Muscle layer of duodenum (tissue), 2 donors: ENCODE data around the gene CCDC187.

Source experiments
- H3K27ac ChIP-seq: one replicate; pipeline ENCODE4 v1.7.0; 2013; ENCODE audit warnings: mild to moderate bottlenecking, low read length
- H3K27me3 ChIP-seq: one replicate; pipeline ENCODE4 v1.7.0; 2013; ENCODE audit warnings: low read depth, mild to moderate bottlenecking, control low read depth, low read length
- H3K36me3 ChIP-seq, 2 donors: one replicate each; pipeline ENCODE4 v1.7.0; 2013; ENCODE audit warnings: low read length in 2 of 2, control low read depth in 1 of 2, mild to moderate bottlenecking in 1 of 2; ENCODE audit not compliant: insufficient read depth in 2 of 2, control insufficient read depth in 1 of 2
- H3K4me1 ChIP-seq, 2 donors: one replicate each; pipeline ENCODE4 v1.7.0; 2013; ENCODE audit warnings: low read length in 2 of 2, mild to moderate bottlenecking in 2 of 2, control low read depth in 1 of 2, moderate library complexity in 1 of 2; ENCODE audit not compliant: insufficient read depth in 2 of 2, control insufficient read depth in 1 of 2
- H3K4me3 ChIP-seq, 2 donors: one replicate each; pipeline ENCODE4 v1.7.0; 2013; ENCODE audit warnings: low read length in 2 of 2, low read depth in 1 of 2, mild to moderate bottlenecking in 1 of 2
- H3K9me3 ChIP-seq, 2 donors: one replicate each; pipeline ENCODE4 v1.7.0; 2013; ENCODE audit warnings: low read length in 2 of 2, control low read depth in 1 of 2, mild to moderate bottlenecking in 1 of 2; ENCODE audit not compliant: control insufficient read depth in 1 of 2
- donor health status: healthy.

The CCDC187 gene

DNA sequence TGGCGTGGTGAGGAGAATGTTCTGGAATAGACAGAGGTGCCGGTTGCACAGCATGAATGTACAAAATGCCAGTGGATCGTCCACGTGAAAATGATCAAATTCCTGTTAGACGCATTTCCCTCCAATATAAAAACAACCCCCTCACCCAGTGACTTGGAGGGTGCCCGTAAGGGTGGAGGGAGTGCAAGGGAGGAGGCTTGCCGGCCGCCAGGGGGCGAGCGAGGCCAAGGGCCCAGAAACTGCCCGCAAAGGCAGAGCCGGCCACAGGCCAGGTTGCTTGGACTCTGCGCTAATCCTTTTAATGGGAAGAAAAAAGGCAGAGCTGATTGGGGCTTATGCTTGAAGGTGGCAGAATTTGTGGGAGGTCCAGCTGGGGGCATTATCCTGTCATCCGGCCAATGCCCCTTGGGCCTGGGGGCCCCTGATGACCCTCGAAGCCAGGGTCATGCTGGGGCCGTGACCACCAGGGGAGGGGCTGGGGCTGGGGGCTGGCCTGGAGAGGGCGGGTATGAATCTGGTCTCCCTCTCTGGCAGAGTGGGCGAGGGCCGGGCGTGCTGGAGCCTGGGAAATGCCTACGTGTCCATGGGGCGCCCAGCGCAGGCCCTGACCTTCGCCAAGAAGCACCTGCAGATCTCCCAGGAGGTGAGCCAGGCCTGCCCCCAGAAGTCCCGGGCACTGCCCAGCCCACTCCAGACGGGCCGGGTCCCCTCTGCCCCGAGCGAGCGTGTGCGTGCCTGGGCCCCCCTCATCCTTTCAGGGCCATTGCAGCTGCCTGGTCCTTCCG lies 35.5 kb upstream of the CCDC187 start:
- Histone ChIP-seq H3K27me3 (no peaks in the 10 kb centered on the region), H3K9me3 (no peaks in the 10 kb centered on the region), H3K4me1 (peaks cover 0 to 21% of the 10 kb centered on the region in 2 donors), H3K4me3 (no peak overlapping the region), H3K36me3 (peaks cover 0 to 48% of the 10 kb centered on the region in 2 donors), H3K27ac (no peak overlapping the region)

DNA sequence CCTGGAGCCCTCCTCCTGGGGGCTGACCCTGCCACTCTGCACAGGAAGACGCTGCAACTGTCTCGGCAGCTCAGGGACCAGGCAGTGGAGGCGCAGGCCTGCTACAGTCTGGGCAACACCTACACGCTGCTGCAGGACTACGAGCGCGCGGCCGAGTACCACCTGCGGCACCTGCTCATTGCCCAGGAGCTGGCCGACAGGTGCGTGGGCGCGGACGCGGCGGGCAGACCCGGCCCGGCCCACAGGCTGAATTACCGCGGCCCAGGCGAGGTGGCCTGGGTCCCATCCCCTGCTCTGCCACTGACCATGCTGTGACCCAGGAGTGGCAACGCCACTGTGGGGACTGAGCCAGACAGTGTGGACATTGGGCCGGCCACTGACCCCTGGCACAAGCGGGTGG lies 34.6 kb upstream of the CCDC187 start:
- H3K9me3 ChIP-seq = no peaks in the 10 kb centered on the region
- no peaks in the 10 kb centered on the region for H3K27me3 ChIP-seq
- H3K27ac ChIP-seq = no peak overlapping the region
- peaks cover 0 to 50% of the 10 kb centered on the region in 2 donors for H3K36me3 ChIP-seq
- no peak overlapping the region for H3K4me3 ChIP-seq
- H3K4me1 ChIP-seq = peaks cover 0 to 20% of the 10 kb centered on the region in 2 donors

DNA sequence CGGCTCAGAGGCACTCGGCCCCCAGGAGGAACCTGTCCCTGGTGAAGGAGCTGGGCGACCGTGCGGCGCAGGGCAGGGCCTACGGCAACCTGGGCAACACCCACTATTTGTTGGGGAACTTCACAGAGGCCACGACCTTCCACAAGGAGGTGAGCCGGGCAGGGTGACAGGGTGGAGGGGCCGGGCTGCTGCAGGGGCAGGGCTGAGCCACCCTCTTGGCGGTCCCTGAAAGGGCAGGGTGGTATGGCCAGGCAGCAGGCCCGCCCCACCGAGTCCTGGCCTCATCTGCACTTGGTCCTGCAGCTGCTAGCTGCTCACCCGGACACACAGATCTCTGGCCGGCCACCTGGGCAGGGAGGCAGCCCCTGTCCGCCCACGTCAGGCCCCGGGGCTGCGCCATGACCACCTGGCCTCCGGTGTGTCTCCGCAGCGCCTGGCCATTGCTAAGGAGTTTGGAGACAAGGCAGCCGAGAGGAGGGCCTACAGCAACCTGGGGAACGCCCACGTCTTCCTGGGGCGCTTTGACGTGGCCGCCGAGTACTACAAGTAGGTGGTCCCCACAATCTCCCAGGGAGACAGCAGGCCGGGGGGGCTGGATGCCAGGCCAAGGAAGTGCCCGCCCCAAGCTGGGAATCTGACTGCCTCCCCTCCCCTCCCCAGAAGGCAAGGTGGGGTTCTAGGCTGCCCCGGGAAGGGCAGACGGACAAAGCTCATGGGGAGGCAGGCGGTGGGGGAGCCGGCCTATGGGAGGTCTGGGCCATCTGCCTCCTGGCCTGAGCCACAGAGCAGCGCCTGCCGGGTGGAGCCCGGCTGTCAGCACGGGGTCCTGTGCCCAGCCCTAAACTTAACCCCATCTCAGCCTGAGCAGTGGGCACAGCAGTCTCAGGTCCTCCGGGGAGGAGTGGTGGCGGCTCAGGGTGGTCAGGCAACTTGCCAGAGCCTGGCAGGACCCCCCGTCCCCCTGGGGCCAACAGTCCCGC lies 33.8 kb upstream of the CCDC187 start:
- no peaks in the 10 kb centered on the region for H3K9me3 ChIP-seq
- H3K4me3 ChIP-seq = no peak overlapping the region
- H3K4me1 ChIP-seq = peaks cover 0 to 13% of the 10 kb centered on the region in 2 donors
- peaks cover 0 to 50% of the 10 kb centered on the region in 2 donors for H3K36me3 ChIP-seq
- H3K27me3 ChIP-seq = no peaks in the 10 kb centered on the region
- no peak overlapping the region for H3K27ac ChIP-seq

DNA sequence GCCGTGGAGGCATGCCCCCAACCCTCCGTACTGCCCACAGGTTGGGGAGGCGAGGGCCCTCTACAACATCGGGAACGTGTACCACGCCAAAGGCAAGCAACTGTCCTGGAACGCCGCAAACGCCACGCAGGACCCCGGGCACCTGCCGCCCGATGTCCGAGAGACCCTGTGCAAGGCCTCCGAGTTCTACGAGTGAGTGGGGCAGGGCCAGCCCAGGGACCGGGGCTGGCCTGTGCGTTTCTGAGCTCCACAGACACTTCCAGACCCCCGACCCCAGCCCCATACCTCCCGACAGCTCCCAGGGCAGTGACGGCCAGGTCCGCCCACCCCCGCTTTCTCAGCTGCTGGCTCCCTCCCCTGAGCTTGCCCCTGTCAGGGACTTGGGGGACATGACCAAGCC lies 33.0 kb upstream of the CCDC187 start:
- Histone ChIP-seq H3K9me3 (no peaks in the 10 kb centered on the region), H3K27me3 (no peaks in the 10 kb centered on the region), H3K4me3 (no peak overlapping the region), H3K36me3 (peaks cover 0 to 50% of the 10 kb centered on the region in 2 donors), H3K4me1 (peaks cover 0 to 6% of the 10 kb centered on the region in 2 donors), H3K27ac (no peak overlapping the region)

DNA sequence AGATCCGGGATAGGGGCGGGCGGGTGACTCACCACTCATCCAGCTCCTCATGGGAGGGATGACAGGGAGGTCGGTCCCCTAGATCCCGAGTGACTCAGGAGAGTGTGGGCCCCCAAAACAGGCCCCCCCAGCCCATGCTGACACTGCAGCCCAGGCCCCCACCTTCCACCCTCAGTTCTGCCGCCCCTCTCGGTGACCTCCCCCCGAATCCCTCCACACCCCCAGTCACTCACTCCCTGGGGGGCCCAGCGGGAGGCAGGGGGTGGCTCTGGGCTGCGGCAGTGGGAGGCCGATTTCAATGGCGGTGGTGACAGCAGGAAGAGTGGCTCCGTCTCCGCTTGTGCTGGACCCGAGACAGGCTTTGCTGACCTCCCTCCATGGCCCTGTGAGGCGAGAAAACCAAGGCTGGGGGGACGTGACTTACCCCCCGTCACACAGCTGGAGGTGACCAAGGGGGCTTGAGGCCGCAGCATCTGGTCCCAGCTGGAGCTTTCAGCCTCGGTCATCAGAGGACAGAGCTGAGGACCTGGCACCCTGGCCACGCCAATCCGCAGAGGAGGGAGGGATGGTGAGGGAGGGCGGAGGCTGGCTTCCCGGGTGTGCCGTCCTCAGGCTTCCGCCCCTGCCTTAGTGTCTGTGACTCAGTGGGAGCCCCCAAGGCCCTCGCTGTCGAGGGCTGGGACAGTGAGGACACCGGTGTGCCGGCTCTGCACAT lies 32.4 kb upstream of the CCDC187 start:
- Histone ChIP-seq H3K36me3 (peaks cover 0 to 50% of the 10 kb centered on the region in 2 donors), H3K4me1 (peaks cover 0 to 4% of the 10 kb centered on the region in 2 donors)

DNA sequence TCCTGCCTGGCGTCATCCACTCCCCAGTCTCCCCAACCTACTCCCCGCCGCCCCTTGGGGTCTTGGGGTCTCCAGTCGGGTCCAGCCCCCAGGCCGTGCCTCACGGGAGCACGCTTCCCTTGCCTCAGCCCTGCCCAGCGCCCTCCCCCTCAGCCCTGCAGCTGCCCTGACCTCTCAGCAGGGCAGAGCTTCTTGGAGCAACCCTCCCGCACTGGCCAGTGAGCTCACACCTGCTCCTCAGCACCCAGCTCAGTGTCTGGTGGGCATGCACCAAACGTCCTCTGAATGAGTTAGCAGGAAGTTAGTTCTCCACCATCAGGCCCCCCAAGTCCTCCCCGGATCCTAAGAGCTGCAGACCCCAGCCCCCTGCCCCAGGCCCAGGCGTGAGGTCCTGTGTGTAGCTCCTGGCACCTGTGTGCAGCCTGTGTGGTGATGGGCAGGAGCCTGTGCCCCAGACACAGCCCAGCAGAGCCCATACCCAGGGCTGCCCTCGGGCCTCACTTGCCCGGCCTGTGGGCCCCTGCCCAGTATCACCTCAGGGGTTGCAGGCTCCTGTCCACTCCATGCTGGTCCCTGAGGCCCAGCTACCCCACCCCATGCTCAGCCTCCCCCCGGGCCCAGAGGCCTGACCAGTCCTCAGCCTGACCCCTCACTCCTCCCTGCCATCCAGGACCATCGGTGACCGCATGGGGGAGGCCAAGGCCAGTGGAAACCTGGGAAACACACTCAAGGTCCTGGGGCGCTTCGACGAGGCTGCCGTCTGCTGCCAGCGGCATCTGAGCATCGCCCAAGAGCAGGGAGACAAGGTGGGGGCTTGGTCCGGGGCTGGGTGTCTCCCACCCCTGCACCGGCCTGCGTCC lies 31.6 kb upstream of the CCDC187 start:
- Histone ChIP-seq H3K4me1 (peaks cover 0 to 4% of the 10 kb centered on the region in 2 donors), H3K9me3 (no peaks in the 10 kb centered on the region), H3K4me3 (no peak overlapping the region), H3K27ac (no peak overlapping the region), H3K36me3 (peaks cover 0 to 46% of the 10 kb centered on the region in 2 donors), H3K27me3 (no peaks in the 10 kb centered on the region)

More for the DNA sequence above, 32.4 kb upstream of the CCDC187 start:
- Histone ChIP-seq H3K27me3 (no peaks in the 10 kb centered on the region), H3K9me3 (no peaks in the 10 kb centered on the region), H3K27ac (no peak overlapping the region), H3K4me3 (no peak overlapping the region)

DNA sequence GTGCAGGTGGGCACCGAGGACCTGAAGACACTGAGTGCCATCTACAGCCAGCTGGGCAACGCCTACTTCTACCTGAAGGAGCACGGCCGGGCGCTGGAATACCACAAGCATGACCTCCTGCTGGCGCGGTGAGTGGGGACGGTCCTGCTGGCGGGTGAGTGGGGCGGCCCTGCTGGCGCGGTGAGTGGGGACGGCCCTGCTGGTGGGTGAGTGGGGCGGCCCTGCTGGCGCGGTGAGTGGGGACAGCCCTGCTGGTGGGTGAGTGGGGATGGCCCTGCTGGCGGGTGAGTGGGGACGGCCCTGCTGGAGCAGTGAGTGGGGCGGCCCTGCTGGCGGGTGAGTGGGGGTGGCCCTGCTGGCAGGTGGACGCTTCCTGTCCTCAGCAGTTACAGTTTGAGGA lies 30.6 kb upstream of the CCDC187 start:
- Histone ChIP-seq H3K9me3 (no peaks in the 10 kb centered on the region), H3K36me3 (peaks cover 0 to 41% of the 10 kb centered on the region in 2 donors), H3K4me1 (peaks cover 0 to 4% of the 10 kb centered on the region in 2 donors), H3K4me3 (no peak overlapping the region), H3K27ac (no peak overlapping the region), H3K27me3 (no peaks in the 10 kb centered on the region)

DNA sequence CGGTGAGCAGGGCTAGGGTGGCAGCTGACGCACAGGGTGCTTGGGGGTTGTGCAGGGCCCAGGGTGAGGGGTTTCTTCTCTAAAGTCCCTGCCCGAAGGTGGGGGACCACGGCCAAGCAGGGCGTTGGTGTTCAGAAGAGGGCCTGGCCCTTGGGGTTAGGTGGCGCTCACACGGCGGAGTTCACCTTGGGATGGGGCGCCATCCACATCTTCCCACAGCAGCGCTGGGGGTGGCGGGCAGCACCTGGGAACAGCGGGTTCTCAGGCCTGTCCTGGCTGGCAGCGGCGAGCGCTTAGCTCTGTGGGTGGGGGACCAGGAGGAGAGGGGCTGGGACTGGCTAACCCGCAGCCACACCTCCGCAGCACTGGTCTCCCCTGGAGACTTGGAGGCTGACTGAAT lies 29.6 kb upstream of the CCDC187 start:
- peaks cover 0 to 41% of the 10 kb centered on the region in 2 donors for H3K36me3 ChIP-seq
- no peak overlapping the region for H3K27ac ChIP-seq
- peaks cover 0 to 10% of the 10 kb centered on the region in 2 donors for H3K4me1 ChIP-seq
- no peak overlapping the region for H3K4me3 ChIP-seq
- H3K9me3 ChIP-seq = no peaks in the 10 kb centered on the region
- H3K27me3 ChIP-seq = no peaks in the 10 kb centered on the region

DNA sequence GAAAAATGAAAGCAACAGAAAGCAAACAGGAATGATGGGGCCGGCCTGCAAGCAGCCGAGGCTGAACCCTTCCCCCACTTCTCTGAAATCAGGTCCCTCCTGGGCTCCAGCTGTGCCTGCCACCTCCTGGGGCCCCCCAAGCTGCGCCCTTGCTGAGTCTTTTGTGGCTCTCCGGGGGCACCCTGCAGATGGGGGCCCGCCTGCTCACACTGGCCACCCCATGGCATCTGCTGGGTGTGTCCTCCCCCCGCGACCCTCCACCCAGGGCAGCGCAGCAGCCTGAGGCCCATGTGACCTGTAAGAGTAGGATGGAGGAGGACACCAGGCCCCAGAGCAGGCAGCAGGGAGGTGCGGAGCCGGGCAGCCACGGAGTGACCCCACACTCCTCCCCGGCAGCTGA lies 29.2 kb upstream of the CCDC187 start:
- no peak overlapping the region for H3K4me3 ChIP-seq
- no peaks in the 10 kb centered on the region for H3K27me3 ChIP-seq
- peaks cover 0 to 38% of the 10 kb centered on the region in 2 donors for H3K36me3 ChIP-seq
- no peak overlapping the region for H3K27ac ChIP-seq
- peaks cover 0 to 15% of the 10 kb centered on the region in 2 donors for H3K4me1 ChIP-seq
- no peaks in the 10 kb centered on the region for H3K9me3 ChIP-seq

DNA sequence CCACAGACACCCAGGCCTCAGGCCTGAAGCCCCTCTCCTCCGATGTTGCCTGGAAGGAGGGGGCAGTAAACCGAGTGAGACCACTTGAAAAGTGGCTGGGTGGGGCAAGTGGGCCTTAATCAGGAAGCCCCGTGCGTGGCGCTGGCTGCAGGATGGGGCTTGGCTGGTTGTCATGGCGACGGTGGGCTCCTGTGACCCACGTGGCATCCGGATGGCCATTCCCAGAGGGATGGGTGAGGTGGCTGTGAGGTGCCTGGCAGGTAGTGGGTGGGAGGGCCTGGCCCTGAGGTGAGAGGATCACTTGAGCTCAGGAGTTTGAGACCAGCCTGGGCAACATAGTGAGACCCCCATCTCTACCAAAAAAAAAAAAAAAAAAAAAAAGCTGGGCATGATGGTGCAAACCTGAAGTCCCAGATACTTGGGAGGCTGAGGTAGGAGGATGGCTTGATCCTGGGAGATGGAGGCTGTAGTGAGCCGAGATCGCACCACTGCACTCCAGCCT lies 28.6 kb upstream of the CCDC187 start:
- H3K4me3 ChIP-seq = no peak overlapping the region
- peaks cover 0 to 33% of the 10 kb centered on the region in 2 donors for H3K36me3 ChIP-seq
- H3K27ac ChIP-seq = no peak overlapping the region
- H3K4me1 ChIP-seq = peaks cover 0 to 16% of the 10 kb centered on the region in 2 donors
- H3K9me3 ChIP-seq = no peaks in the 10 kb centered on the region
- H3K27me3 ChIP-seq = no peaks in the 10 kb centered on the region
